ENCODE results near the gene ZNF446.
"Not testable (repeated sequence)": the region's sequence is repeated elsewhere in the genome, so short reads cannot be mapped to it uniquely, and the experiment has no call there.

Gene ZNF446

DNA sequence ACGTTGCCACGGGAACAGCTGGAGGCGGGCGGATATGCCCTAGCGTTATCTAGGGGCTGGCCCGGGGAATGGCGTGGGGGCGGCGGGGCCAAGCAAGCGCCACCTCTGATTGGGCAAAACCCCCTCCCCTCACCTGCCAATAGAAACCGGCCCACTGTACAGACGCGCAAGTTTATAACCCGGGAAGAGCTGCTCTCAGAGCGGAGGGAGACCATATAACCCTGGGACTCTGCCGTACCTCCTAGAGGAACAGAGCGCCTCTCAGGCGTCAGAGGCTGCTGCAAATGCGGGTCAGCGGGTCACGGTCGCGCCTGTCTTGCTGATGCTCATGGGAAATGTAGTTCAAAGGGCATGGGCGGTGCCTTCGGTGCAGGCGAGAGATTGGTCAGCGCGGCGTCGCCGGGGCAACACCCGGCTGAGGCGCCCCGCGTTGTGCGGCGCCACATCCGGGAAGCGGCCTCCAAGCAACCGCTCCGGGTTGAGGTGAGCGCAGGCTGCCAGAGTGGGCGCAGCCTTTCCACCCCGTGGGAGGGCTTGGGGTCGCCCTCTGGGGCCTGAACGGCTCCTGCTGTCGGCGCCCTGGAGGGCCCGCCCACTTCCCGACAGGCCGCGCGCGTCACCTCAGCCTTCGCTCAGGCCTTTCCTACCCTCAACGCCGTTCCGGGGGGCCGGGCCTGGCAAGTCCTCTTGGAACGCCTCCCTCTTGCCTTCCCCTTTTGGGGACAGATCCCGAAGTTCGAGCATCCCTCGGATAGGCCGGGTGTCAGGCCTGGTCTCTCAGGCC is at the start of gene ZNF446:
TSS of gene ZNF446 (plus strand) at position 639 of the 784 bp plus-strand sequence. CDS start 867 bp downstream, outside the sequence.
- DNase-seq = peak; percentile 96

DNA sequence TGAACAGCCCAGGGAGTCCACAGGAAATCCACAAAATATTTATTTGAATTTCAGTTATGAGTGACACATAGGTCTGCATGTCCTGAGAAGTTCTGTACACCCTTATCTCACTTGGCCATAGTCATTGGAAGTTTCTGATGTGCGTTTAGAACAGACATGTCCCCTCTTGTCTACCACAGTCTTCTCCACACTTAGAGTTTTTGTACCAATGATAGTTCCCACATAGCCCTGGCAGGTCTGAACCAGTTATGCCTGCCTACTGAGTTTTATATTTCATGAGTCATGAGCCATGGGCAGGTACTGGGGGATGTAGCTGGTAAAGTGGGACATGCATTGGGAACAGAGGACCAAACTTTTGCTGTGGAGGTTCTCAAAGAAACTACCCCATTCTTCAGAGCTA is 47.5 kb upstream of the ZNF446 start:
- no peak for DNase-seq

DNA sequence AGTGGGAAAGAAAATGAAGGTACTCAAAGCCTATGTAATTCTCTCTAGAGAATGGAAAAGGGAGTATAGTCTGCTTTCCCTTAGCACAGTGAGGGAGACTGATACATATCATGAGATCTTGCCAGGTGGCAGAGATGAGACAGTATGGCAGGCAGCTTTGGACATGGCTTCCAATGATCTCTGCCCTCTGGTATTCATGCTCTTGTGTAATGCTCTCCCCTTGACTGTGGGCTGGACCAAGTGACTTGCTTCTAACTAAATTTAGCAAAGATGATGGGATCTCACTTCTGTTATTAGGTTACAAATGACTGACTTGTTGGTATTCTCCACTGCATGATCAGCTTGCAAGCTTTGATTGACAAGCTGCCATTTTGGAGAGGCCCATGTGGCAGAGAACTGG is 46.4 kb upstream of the ZNF446 start:
- DNase-seq = no peak

DNA sequence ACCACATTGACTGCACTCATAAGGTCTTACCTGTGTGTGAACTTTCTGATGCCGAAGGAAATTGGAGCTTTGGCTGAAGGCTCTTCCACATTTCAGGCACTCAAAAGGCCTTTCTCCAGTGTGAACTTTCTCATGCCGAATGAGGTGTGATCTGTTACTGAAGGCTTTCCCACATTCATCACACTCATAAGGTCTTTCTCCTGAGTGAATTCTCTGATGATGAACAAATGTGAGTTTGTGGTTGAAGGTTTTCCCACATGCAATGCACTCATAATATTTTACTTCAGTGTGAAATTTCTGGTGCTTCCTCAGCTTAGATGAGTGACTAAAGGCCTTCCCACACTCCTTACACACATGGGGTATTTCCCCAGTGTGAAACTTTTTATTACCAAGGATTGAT is 41.9 kb upstream of the ZNF446 start:
- no peak for DNase-seq

DNA sequence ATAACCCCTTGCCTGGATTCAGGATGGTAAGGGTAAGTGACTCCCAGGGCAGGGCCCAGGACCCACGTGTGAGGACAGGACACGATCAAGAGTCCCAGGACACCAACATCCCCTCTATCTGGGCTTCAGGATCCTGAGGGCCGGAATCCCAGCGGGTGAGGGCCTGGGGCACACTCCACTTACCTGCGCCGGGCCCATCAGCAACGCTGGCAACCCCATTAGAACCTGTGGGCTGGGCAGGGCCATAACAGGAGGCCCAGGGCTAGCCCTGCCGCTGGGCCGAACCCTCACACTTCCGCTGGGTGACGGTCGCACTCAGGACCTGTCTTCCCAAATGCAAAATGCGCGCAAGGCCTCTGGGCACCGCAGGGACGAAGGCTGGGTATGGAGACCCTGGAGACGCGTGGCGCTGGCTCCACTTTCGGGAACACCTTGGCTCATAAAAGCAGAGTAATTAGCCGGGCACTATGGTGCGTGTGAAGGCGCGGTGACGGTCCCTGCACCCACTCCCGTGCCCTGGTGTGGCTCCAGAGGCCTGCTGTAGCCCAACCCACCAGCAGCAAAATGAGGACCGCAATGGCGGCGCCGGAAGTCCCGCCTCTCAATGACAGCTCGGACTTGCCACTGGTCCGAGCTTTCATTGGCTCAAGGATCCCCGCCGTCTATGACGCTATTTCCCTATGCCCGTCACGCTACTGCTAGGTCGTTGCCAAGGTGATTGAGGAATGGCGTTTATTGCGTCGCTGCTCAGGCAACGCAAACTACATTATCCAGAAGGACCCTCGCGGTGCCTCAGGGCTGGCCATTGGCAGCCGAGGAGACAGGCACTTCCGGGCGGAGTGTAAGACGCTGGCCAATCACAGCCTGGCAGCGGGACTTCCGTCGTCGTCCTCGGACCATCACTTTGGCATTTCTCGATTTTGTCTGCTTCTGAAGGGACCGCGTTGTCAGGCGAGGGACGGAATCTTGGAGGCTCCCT is 36.3 kb upstream of the ZNF446 start, which contains the start of gene ZNF132:
TSS of gene ZNF132 (minus strand) at position 578 of the 979 bp plus-strand sequence. CDS start at position 246, 332 bp downstream.
- DNase-seq = peak; percentile 95

DNA sequence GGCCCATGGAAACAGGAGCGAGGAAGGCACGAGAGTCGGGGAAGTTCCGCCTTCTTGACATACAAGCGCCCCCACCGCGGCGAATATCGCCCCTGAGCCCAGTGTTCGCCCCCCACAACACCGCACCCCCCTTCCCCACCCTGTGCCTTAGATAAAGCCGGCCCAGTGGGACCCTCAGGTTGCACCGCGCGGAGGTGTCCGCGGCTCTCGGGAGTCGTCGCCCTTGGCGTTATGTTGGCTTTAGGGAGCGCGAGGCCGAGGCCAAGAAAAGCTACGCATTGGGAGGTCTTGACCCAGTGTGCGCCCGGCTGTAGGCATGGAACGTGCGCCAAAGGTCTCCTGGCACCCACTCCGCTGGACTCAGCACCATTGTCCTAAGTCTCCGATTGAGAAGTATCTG is 35.6 kb upstream of the ZNF446 start:
- DNase-seq = no peak

DNA sequence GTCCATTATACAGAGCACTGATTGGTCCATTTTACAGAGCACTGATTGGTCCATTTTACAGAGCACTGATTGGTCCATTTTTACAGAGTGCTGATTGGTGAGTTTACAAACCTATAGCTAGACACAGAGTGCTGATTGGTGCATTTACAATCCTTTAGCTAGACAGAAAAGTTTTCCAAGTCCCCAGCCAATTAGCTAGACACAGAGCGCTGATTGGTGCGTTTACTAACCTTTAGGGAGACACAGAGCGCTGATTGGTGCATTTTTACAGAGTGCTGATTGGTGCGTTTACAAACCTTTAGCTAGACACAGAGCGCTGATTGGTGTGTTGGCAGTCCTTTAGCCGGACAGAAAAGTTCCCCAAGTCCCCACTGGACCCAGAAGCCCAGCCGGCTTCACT is 33.2 kb upstream of the ZNF446 start:
- not testable (repeated sequence) for DNase-seq

DNA sequence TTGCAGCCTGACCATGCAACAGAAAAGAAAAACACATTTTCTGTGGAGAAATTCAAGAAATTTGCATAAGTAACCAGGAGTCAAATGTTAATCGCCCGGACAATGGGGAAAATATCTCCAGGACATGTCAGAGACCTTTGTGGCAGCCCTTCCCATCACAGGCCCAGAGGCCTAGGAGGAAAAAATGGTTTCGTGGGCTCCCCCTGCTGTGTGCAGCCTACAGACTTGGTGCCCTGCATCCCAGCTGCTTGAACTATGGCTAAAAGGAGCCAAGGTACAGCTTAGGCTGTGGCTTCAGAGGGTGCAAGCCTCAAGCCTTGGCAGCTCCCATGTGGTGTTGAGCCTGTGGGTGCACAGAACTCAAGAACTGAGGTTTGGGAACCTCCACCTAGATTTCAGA is 27.3 kb upstream of the ZNF446 start:
- DNase-seq = not testable (repeated sequence)

DNA sequence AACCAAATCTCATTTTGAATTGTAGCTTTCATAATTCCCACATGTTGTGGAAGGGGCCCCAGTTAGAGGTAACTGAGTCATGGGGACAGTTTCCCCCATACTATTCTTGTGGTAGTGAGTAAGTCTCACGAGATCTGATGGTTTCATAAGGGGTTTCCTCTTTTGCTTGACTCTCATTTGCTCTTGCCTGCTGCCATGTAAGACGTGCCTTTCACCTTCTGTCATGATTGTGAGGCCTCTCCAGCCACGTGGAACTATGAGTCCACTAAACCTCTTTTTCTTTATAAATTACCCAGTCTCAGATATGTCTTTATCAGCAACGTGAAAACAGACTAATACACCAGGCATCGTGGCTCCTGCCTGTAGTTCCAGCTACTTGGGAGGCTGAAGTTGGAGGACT is 26.2 kb upstream of the ZNF446 start:
- not testable (repeated sequence) for DNase-seq

DNA sequence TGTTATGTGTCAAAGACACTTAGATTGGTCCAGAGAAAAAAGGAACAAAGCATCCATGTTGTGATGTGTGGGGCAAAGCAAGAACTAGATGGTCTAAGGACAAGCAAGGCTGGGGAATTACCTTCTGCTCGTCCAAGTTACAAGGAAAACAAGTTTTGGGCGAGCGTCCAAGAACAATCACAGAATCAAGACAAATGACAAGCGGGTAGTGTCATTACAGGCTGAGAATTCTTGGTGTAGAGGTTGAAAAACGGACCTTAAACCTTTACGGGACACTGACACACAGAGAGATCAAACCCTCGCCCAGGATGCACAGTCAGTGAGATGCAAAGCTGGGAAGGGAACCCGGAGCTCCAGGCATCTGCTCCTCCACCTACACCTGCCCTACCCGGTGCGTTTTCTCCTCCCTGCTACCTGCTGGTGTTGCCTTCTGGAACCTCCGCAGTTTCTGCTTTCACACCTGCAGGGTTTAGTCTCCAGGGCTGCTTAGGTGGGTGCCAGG is 25.2 kb upstream of the ZNF446 start:
- DNase-seq = no peak

DNA sequence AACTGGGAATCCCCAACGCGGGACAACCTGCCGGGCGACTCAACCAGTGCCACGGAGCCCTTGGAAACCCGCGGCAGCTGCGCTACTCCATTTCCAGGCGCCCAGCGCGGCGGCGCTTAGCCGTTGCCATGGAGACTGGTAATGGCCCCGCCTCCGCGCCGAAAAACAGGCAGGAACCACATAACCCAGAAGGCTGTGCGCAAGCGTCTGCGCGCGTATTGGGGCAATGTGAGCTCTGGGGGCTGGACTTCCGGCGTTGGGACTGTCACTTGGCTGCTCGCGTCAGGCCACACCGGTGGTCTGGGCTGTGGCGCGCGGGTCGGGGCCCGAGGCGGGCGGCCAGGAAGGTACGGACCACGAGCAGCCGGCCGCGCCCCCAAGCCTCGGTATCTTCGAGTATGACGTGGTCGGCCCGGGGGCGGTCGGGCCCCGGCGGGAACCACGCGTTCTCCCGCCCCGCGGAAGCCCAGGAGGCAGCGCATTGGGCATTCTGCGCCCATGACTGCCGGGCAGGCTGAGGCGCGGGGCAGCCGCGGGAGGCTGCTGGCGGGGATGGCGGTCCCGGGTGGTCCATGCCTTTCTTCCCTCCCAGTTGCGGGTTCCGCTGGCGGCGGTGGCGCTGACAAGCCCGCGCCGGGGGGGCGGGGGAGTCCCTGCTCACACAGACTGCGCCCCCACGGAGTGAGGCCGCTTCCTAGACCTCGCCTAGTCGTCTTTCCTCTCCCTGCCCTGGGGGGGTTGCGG is 24.6 kb upstream of the ZNF446 start, which contains the start of gene ZNF324B:
TSS of gene ZNF324B (plus strand) at position 265 of the 744 bp plus-strand sequence. CDS start 2,080 bp downstream, outside the sequence.
- DNase-seq = peak; percentile 97

DNA sequence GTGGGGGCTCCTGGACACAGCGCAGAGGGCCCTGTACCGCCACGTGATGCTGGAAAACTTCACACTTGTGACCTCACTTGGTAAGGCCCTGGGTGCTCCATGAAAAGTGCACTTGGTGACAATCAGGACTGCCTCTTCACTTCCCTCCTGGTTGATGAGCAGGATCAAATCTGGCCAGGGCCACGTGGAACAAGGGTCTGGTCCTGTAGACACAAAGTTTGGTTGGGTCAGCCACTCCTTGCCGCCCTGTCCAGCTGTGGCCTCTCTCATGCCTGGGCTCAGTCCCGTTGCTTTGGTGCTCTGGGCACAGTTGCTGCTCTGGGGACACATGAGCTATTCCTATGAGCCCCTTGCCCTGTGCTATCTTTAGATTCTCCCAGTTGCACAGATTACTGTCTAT is 22.4 kb upstream of the ZNF446 start:
- DNase-seq = no peak

DNA sequence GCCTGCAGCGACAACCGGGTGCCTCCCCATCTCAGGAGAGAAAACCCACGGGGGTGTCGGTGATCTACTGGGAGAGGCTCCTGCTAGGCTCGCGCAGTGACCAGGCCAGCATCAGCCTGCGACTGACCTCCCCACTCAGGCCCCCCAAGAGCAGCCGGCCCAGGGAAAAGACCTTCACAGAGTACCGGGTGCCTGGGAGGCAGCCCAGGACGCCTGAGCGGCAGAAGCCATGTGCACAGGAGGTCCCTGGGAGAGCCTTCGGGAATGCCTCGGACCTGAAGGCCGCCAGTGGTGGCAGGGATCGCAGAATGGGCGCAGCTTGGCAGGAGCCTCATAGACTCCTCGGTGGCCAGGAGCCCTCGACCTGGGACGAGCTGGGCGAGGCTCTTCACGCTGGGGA is 20.8 kb upstream of the ZNF446 start:
- DNase-seq = no peak

DNA sequence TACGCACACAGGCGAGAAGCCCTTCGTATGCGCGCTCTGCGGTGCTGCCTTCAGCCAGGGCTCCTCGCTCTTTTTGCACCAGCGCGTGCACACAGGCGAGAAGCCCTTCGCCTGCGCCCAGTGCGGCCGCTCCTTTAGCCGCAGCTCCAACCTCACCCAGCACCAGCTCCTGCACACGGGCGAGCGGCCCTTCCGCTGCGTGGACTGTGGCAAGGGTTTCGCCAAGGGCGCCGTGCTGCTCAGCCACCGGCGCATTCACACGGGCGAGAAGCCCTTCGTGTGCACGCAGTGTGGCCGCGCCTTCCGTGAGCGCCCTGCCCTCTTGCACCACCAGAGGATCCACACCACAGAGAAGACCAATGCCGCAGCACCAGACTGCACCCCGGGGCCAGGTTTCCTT is 20.0 kb upstream of the ZNF446 start:
- no peak for DNase-seq

DNA sequence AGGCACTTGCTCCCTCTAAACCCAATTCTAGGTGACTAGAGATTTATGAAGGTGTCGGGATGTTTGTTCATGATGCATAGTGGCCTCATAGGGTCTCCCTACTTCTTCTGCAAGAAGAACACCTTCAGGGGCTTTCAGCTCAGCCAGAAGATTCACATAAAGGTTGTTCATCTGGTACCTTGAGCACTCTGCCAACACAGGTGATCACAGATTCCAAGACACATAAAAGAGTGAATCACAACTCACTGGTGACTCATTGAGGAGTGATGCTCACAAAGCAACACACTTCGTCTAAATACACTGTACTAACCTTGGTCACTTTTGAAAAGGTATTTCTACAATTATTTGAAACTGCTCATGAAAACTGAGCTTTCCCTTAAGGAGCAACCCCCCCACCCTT is 16.1 kb upstream of the ZNF446 start:
- DNase-seq = no peak

DNA sequence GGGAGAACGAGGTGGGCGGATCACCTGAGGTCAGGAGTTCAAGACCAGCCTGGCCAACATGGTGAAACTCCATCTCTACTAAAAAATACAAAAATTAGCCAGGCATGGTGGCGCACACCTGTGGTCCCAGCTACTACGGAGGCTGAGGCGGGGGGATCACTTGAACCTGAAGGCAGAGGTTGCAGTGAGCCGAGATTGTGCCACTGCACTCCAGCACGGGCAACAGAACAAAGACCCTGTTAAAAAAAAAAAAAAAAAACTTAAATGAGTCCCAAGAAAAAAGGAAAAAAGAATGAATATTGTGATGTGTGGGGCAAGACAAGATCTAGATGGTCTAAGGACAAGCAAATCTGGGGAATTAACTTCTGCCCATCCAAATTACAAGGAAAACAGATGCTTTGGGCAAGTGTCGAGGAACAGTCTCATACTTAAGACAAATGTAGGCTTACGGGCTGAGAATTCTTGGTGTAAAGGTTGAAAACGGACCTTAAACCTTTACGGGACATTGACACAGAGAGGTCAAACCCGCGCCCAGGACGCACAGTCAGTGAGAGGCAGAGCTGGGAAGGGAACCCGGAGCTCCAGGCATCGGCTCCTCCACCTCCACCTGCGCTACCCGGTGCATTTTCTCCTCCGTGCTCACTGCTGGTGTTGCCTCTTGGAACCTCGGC is 9.9 kb upstream of the ZNF446 start:
- no peak for DNase-seq

DNA sequence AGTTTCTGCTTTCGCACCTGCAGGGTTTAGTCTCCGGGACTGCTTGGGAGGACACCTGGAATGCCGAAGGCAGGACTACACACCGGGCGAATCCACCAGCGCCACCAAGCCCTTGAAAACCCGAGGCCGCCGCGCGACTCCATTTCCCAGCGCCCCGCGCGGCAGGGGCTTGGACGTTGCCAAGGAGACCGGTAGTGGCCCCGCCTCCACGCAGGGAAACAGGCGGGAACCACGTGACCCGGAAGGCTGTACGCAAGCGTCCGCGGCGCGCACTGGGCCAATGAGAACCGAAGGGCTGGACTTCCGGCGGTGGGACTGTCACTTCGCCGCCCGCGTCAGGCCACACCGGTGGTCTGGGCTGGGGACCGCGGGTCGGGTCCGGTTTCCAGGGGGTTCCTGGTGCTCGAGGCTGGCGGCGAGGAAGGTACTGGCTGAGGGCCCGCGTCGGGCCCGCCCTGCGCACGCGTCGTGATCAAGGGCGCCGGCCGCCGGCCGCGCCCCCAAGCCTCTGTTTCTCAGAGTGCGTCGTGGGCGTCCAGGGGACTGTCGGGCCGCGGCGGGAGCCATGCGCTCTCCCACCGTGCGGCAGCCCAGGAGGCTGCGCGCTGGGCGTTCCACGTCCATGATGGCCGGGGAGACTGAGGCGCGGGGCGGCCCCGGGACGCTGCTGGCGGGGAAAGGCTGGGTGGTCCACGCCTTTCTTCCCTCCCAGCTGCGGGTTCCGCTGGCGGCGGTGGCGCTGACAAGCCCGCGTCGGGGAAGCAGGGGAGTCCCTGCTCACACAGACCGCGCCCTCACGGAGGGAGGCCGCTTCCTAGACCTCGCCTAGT is 9.2 kb upstream of the ZNF446 start, which contains the start of gene ZNF324:
TSS of gene ZNF324 (plus strand) at position 321 of the 830 bp plus-strand sequence. CDS start 2,106 bp downstream, outside the sequence.
- DNase-seq = peak; percentile 99

DNA sequence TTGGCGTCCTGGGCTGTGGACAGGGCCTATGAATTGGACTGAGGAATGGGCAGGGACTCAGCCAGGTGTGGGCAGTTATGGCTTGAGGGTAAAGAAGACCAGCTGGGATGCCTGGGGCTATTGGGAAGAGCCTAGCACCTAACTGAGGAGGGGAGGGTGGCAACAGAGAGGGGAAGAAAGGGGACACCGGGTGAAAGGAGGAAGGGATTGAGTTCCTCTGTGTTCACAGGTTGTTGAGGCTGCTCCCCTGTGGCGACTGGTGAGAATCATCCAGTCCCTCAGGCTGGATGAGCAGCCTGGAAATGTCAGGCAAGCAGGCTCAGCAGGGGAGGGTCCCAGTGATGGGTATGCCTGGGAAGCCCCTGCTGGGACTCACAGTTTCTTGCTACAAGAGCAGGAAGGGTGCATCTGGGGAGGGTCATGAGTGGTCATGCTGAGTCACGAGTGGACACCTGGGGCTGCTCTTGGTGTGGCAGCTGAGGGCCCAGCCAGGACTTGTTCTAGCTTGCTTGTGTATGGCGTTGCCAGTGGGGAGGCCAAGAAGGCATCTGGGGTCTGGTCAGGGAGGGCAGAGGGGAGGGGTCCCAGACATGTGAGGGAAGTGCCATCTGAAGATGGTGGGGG is 7.8 kb upstream of the ZNF446 start:
- no peak for DNase-seq

DNA sequence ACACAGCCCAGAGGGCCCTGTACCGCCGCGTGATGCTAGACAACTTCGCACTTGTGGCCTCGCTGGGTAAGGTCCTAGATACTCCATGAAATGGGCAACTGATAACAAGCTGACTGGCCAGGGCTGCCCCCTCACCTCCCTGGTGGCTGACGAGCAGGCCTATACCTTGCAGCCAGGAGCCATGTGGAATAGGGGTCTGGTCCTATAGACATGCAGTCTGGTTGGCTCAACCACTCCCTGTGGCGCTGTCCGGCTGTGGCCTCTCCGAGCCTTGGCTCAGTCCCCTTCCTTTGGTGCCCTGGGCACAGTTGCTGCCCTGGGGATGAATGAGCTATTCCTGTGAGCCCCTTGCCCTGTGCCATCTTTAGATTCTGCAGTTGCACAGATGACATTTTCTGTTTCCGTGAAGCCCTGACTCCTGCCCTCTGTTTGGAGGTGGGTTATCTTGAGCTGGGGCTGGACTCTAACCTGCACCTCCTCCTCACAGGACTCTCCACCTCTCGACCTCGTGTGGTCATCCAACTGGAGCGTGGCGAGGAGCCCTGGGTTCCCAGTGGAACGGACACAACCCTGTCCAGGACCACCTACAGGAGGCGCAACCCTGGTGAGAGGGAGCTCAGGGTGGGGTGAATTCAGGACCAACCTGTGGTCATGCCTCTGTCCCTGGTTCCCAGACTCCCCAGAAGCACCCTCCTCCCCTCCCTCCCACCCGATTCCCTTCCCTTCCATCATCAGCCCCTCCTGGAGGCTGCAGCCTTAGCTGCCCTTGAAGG is 6.7 kb upstream of the ZNF446 start:
- DNase-seq = no peak

Measured in CD4-positive, alpha-beta T cell treated with Interleukin-17A for 4 hours (primary cell).